ENCODE data around the gene MIPOL1.

MIPOL1 gene

DNA sequence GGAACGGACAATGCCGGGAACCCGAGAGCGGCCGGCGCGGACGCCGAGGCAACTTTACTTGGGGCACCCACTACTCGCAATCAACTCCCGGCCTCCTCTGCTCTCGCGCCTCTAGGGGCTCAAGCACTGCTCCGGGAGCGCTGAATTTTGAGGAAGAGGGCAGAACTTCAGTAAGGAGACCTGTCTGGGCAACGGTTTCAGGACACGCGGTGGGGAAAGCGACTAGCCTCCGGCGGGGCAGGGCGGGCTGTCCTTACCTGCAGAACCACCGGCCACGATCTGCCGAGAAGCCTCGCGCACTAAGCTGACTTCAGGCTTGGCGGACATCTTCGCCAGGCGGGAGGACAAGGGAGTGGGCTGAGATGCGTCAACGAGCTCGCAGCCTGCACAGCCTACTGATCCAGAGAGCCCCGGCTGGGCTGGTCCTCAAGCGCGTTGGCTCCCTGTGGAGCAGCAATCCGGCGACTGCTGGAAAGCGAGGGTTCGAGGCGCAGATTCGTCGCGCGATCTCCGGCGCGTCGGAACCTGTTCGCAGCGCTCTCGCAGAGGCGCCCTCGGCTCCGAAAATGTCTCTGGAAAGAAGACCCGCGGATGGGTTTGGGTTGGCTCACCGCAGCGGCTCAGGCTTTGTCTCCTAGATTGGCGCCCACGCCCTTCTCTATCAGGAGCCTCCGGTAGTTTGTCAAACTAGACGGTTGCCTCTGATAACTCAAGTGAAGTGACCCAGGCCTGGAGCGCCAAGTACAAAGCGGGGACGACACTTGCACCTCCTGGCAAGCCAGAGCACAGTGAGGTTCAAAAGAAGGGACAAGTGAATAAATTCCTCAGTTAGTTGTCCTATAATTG is 25.5 kb upstream of the MIPOL1 start, which contains the start of gene SLC25A21 (continued):
- TF ChIP-seq HIC1 (tag by site-specific recombination; IDR thresholded peaks at IDR 0.05) (no peak), ZNF184 (tag by site-specific recombination; IDR thresholded peaks at IDR 0.05) (no peak), PRDM10 (tag by site-specific recombination; IDR thresholded peaks at IDR 0.05) (peak; percentile 46; the same call in 1 of the 2 replicates), ZNF266 (tag by site-specific recombination; IDR thresholded peaks at IDR 0.05; ENCODE audit: low read depth) (no peak), ZNF544 (tag by site-specific recombination; IDR thresholded peaks at IDR 0.05) (no peak), ZNF24 (tag by site-specific recombination; IDR thresholded peaks at IDR 0.05) (peak; percentile 64; the same call in 1 of the 2 replicates), ZNF341 (tag by site-specific recombination; IDR thresholded peaks at IDR 0.05; ENCODE audit: low read depth) (peak; percentile 77), KLF7 (tag by site-specific recombination; IDR thresholded peaks at IDR 0.05; ENCODE audit: borderline replicate concordance) (no peak), KLF16 (tag by site-specific recombination; IDR thresholded peaks at IDR 0.05) (peak; percentile 70), ZNF776 (tag by site-specific recombination; IDR thresholded peaks at IDR 0.05; ENCODE audit: borderline replicate concordance) (no peak), ZNF146 (tag by site-specific recombination; IDR thresholded peaks at IDR 0.05) (no peak; the same call in 1 of the 2 replicates), ZNF791 (tag by site-specific recombination; IDR thresholded peaks at IDR 0.05) (no peak), ZNF571 (tag by site-specific recombination; IDR thresholded peaks at IDR 0.05) (no peak), BCL11A (tag by site-specific recombination; IDR thresholded peaks at IDR 0.05; ENCODE audit: low read depth) (no peak), ZSCAN30 (tag by site-specific recombination; IDR thresholded peaks at IDR 0.05) (0 out of 2 replicates have a peak, but pooled peaks have one; percentile 39), ZNF529 (tag by site-specific recombination; IDR thresholded peaks at IDR 0.05; ENCODE audit: insufficient replicate concordance) (no peak), ZNF362 (tag by site-specific recombination; IDR thresholded peaks at IDR 0.05) (no peak), ZNF239 (tag by site-specific recombination; IDR thresholded peaks at IDR 0.05) (no peak), ZNF704 (tag by site-specific recombination; IDR thresholded peaks at IDR 0.05) (no peak), ZNF658 (tag by site-specific recombination; IDR thresholded peaks at IDR 0.05) (no peak), SCRT2 (tag by site-specific recombination; IDR thresholded peaks at IDR 0.05) (peak; percentile 57; the same call in 1 of the 2 replicates), ZNF211 (tag by site-specific recombination; IDR thresholded peaks at IDR 0.05; ENCODE audit: low read depth) (no peak), ZNF138 (tag by site-specific recombination; IDR thresholded peaks at IDR 0.05; ENCODE audit: borderline replicate concordance) (no peak), HOXD13 (CRISPR knock-in tag; IDR thresholded peaks at IDR 0.05; ENCODE audit: borderline replicate concordance) (peak; percentile 58; the same call in 1 of the 2 replicates), ZNF600 (tag by site-specific recombination; IDR thresholded peaks at IDR 0.05) (peak; percentile 94), ZNF837 (tag by site-specific recombination; IDR thresholded peaks at IDR 0.05) (0 out of 2 replicates have a peak, but pooled peaks have one; percentile 39)
- TF ChIP-seq, protein P1, sequence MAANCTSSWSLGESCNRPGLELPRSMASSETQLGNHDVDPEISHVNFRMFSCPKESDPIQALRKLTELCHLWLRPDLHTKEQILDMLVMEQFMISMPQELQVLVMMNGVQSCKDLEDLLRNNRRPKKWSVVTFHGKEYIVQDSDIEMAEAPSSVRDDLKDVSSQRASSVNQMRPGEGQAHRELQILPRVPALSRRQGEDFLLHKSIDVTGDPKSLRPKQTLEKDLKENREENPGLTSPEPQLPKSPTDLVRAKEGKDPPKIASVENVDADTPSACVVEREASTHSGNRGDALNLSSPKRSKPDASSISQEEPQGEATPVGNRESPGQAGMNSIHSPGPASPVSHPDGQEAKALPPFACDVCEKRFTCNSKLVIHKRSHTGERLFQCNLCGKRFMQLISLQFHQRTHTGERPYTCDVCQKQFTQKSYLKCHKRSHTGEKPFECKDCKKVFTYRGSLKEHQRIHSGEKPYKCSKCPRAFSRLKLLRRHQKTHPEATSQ (tag by site-specific recombination; IDR thresholded peaks at IDR 0.05) = peak; percentile 86
- TF ChIP-seq, protein P2, sequence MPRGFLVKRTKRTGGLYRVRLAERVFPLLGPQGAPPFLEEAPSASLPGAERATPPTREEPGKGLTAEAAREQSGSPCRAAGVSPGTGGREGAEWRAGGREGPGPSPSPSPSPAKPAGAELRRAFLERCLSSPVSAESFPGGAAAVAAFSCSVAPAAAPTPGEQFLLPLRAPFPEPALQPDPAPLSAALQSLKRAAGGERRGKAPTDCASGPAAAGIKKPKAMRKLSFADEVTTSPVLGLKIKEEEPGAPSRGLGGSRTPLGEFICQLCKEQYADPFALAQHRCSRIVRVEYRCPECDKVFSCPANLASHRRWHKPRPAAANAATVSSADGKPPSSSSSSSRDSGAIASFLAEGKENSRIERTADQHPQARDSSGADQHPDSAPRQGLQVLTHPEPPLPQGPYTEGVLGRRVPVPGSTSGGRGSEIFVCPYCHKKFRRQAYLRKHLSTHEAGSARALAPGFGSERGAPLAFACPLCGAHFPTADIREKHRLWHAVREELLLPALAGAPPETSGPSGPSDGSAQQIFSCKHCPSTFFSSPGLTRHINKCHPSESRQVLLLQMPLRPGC (tag by site-specific recombination; IDR thresholded peaks at IDR 0.05) = no peak
